OCI-LY7 (cell line): Measurements from ENCODE around the gene CAPN5. TPM values are rescaled to one million over a fixed set of nuclear protein-coding genes. Genes with fewer than 3 reads are reported as not detected.

ENCODE experiments used
- BruUV-seq: library from RNA; stranded (reverse); fragments of 400-500 nt; replicated peaks from 2 replicates; lab custom pipeline; 2021; lab: Mats Ljungman, UMichigan
- CTCF ChIA-PET: fragments of 300-600 bp; sonication (Branson Sonifier 250); formaldehyde crosslinking; loops from one replicate; lab custom pipeline; 2022; ENCODE audit warnings: antibody characterized with exemption; ENCODE audit not compliant: unreplicated experiment; lab: Charles Lee
- POLR2A ChIA-PET: fragments of 300-600 bp; sonication (Branson Sonifier 250); formaldehyde crosslinking; loops from one replicate; lab custom pipeline; 2022; ENCODE audit warnings: antibody characterized with exemption; lab: Charles Lee
- DNase-seq: peaks from one replicate; pipeline ENCODE4 v3.0.0-alpha.2; 2015; ENCODE audit warnings: low spot score
- H2AFZ ChIP-seq: fragments of 200-600 bp; sonication (generic), shearing (Covaris generic); 2 replicates; pipeline ENCODE4 v1.6.1; 2014; ENCODE audit warnings: mild to moderate bottlenecking, antibody characterized with exemption, low read length, moderate library complexity
- H3K27ac ChIP-seq: fragments of 200-600 bp; sonication (generic); 2 replicates; pipeline ENCODE4 v1.5.1; 2014; ENCODE audit warnings: mixed run types, low read depth, mild to moderate bottlenecking, moderate library complexity, low read length, inconsistent platforms; ENCODE audit not compliant: poor library complexity, severe bottlenecking
- H3K36me3 ChIP-seq: fragments of 200-600 bp; sonication (generic); 2 replicates; pipeline ENCODE4 v1.6.1; 2014; ENCODE audit warnings: mild to moderate bottlenecking, antibody characterized with exemption, low read length, moderate library complexity, mixed read lengths; ENCODE audit not compliant: insufficient read depth
- H3K4me1 ChIP-seq: fragments of 200-600 bp; sonication (generic); 2 replicates; pipeline ENCODE4 v1.5.1; 2014; ENCODE audit warnings: mild to moderate bottlenecking, low read length; ENCODE audit not compliant: insufficient read depth, poor library complexity, severe bottlenecking
- H3K4me2 ChIP-seq: fragments of 200-600 bp; sonication (generic); 2 replicates; pipeline ENCODE4 v1.6.1; 2014; ENCODE audit warnings: mild to moderate bottlenecking, low read length
- H3K4me3 ChIP-seq: fragments of 200-600 bp; sonication (generic); 2 replicates; pipeline ENCODE4 v1.5.1; 2014; ENCODE audit warnings: mild to moderate bottlenecking, low read depth, low read length; ENCODE audit not compliant: poor library complexity, severe bottlenecking
- H3K79me2 ChIP-seq: fragments of 200-600 bp; sonication (generic); 2 replicates; pipeline ENCODE4 v1.6.1; 2016; ENCODE audit warnings: low read depth, mild to moderate bottlenecking, low read length, moderate library complexity, mixed read lengths; ENCODE audit not compliant: insufficient read depth
- H3K9me2 ChIP-seq: fragments of 200-600 bp; sonication (generic); 2 replicates; pipeline ENCODE4 v1.6.1; 2016; ENCODE audit warnings: mild to moderate bottlenecking, low read length, mixed read lengths; ENCODE audit not compliant: insufficient read depth
- H3K9me3 ChIP-seq: fragments of 200-600 bp; sonication (generic); 2 replicates; pipeline ENCODE4 v1.6.1; 2014; ENCODE audit warnings: mild to moderate bottlenecking, mixed run types, low read length, mixed read lengths
- H4K20me1 ChIP-seq: fragments of 200-600 bp; sonication (generic); 2 replicates; pipeline ENCODE4 v1.6.1; 2014; ENCODE audit warnings: mild to moderate bottlenecking, antibody characterized with exemption, low read length, moderate library complexity, mixed read lengths; ENCODE audit not compliant: insufficient read depth
- CTCF ChIP-seq: fragments of 200-600 bp; sonication (generic); conservative IDR thresholded peaks from 2 replicates; pipeline ENCODE4 v1.5.1; 2014; ENCODE audit warnings: mild to moderate bottlenecking, antibody characterized with exemption, low read length, moderate library complexity, mixed read lengths
- EZH2phosphoT487 ChIP-seq: fragments of 200-600 bp; sonication (generic); IDR thresholded peaks from 2 replicates; pipeline ENCODE4 v1.6.1; 2018; ENCODE audit warnings: low read depth, borderline replicate concordance, mild to moderate bottlenecking, mixed run types, antibody characterized with exemption, low read length, moderate library complexity, mixed read lengths
- intact Hi-C: fragments of 100-400 bp; cut with micrococcal nuclease; formaldehyde crosslinking; loops from one replicate; pipeline ENCODE4 v1.10.0; 2022; ENCODE audit not compliant: unreplicated experiment
- total RNA-seq, 2 experiments: library from RNA; depleted of rRNA in 1 of 2; stranded (reverse); fragments of >200 nt in 1 of 2; shearing (Covaris generic) in 1 of 2; gene quantifications; 2 replicates each; pipeline ENCODE4 v1.2.3, GENCODE V29; 2014 to 2022

Gene CAPN5
- total RNA-seq, 2 experiments from 2014 or later: 1.4 to 1.5 TPM

- Histone ChIP-seq H3K4me2 (no peak overlapping the region), H3K27ac (no peak overlapping the region), H3K36me3 (no peaks in the 10 kb centered on the region), H3K9me2 (no peaks in the 10 kb centered on the region), H3K4me1 (no peaks in the 10 kb centered on the region), H3K9me3 (no peaks in the 10 kb centered on the region), H4K20me1 (no peaks in the 10 kb centered on the region), H2AFZ (no peak overlapping the region), H3K79me2 (no peaks in the 10 kb centered on the region), H3K4me3 (no peak overlapping the region)
- ChIA-PET POLR2A (interaction anchor here (0.6 kb wide), 1 partner anchor 328 kb away, joined by 3 read pairs; no protein-coding TSS in a partner anchor), CTCF (interaction anchor here (0.6 kb wide), 1 partner anchor 892 kb away, joined by 3 read pairs; no protein-coding TSS in a partner anchor)
- intact Hi-C loops: no loop called here
- no TSS peak for BruUV-seq
- TF ChIP-seq CTCF (no peak), EZH2phosphoT487 (no peak)
- DNase-seq: no peak
Measured at GRCh38 chr11:77142091-77142975, 75.6 kb downstream of the CAPN5 start.

GRCh38 chr11:77143405-77144020 lies 76.7 kb downstream of the CAPN5 start:
- no TSS peak for BruUV-seq
- no peaks in the 10 kb centered on the region for H3K9me3 ChIP-seq
- DNase-seq: no peak
- no peaks in the 10 kb centered on the region for H4K20me1 ChIP-seq
- H3K4me1 ChIP-seq: no peaks in the 10 kb centered on the region
- no peaks in the 10 kb centered on the region for H3K36me3 ChIP-seq
- no peak overlapping the region for H3K4me3 ChIP-seq
- TF ChIP-seq EZH2phosphoT487 (no peak), CTCF (no peak)
- no peaks in the 10 kb centered on the region for H3K79me2 ChIP-seq
- no peak overlapping the region for H2AFZ ChIP-seq
- ChIA-PET CTCF (interaction anchor here (0.6 kb wide), 1 partner anchor 891 kb away, joined by 3 read pairs; no protein-coding TSS in a partner anchor), POLR2A (no interaction called here)
- intact Hi-C loops: no loop called here
- H3K9me2 ChIP-seq: no peaks in the 10 kb centered on the region
- H3K27ac ChIP-seq: no peak overlapping the region
- H3K4me2 ChIP-seq: no peak overlapping the region
